Activated T-cell treated with anti-CD3 and anti-CD28 coated beads, Interleukin-2, amount 50 U/mL, for 48 hours (primary cell): ENCODE results near the gene MTREX.

Experiments used
- DNase-seq, 2 experiments: peaks; one replicate each; pipeline ENCODE4 v3.0.0-alpha.2; 2020

The MTREX gene

GRCh38 chr5:55385846-55386245 is 78.1 kb downstream of the MTREX start:
- DNase-seq = no peak

GRCh38 chr5:55386356-55386755 is 78.6 kb downstream of the MTREX start:
- DNase-seq = no peak

- no peak for DNase-seq
Measured at GRCh38 chr5:55387865-55388264, 80.1 kb downstream of the MTREX start.

GRCh38 chr5:55391707-55392106 is 83.9 kb downstream of the MTREX start:
- DNase-seq = no peak

DNA sequence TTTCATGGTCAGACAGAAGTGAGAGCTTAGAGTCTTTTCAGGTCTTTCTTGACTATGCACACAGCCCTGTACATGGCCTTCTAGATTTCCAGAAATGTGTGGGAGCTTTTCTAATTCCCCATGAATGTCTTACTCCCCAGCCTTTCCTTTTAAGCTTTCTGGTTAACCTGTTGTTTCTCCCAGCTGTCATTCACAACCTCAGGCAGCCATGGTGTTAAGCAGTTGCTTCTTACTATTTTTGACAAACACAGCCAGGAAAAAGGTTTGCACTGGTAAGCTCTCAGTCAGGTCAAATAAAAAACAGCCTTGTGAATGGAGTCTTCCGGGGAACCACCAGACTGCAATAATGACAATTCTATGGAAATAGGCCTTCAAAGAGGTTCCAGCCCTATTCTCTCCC is 84.9 kb downstream of the MTREX start:
- no peak for DNase-seq

- DNase-seq = no peak
Measured at GRCh38 chr5:55393501-55394175, 85.8 kb downstream of the MTREX start.

- DNase-seq = no peak
Measured at GRCh38 chr5:55402199-55402598, 94.4 kb downstream of the MTREX start.

- DNase-seq = no peak
Measured at GRCh38 chr5:55406292-55406691, 98.5 kb downstream of the MTREX start.

DNA sequence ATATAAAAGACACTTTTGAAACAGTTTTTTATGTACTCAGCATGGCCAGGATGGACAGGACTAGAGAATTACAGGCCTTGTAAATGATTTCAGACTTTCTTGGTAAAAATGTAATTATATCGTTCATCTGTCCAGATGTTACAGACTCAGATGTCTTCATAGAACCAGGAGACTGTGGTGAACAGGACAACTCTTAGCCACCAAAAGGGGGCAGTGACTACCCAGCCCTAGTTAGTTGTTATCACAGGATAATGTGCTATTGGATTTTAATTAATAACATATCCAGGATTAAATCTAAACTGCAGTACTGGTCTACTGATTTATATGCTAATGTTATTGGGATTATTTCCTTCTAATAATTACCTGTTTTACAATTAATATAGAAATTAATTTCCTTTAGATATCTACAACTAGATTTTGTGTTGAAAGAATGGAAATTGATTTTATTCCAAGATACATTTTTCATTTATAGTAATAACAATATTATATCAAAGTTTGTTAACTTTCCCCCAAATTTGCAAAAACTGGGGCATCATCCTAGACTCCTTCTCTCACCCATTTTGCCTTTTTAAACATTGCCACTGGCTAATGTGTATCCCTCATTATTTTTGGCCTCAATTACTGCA is 99.4 kb downstream of the MTREX start:
- no peak for DNase-seq

DNA sequence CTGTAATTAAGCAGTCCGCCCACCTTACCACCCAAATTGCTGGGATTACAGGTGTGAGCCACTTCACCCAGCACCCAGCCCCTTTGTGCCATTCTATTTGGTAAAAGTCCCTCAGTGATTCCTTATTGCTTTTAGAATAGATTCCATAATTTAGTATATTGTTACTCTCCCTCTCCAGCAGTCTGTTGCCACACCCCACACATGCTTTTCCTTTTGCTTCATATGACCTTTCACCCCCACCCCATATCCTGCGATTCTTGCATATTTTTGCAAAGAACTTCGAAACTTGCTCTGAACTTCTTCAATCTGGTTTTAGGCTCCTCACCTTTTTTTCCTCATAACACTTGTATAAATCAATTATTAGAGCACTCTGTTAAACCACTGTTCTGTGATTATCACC is 100.2 kb downstream of the MTREX start:
- DNase-seq = no peak

- no peak for DNase-seq
Measured at GRCh38 chr5:55409775-55410174, 102.0 kb downstream of the MTREX start.

GRCh38 chr5:55410845-55411244 is 103.1 kb downstream of the MTREX start:
- no peak for DNase-seq

- DNase-seq = no peak
Measured at GRCh38 chr5:55411876-55412275, 104.1 kb downstream of the MTREX start.

DNA sequence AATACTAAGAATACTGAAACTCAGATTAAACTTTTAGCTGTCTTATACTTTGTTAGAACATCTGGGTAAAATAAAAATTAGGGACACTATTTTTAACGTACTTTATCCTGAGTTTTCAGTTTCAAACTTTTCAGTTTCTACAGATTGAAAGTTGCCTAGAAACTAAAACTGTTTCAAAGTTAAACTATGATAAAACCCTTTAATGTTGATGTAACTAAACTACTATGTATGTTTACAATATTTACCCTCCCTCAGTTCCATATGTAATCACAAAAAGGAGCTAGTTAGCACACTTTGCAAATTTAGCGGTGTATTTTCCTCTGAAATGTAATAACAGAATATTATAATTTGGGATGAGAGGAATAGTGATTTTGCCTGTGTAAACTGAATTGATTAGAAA is 105.9 kb downstream of the MTREX start:
- DNase-seq = no peak

- DNase-seq = no peak
Measured at GRCh38 chr5:55415071-55415470, 107.3 kb downstream of the MTREX start.

DNA sequence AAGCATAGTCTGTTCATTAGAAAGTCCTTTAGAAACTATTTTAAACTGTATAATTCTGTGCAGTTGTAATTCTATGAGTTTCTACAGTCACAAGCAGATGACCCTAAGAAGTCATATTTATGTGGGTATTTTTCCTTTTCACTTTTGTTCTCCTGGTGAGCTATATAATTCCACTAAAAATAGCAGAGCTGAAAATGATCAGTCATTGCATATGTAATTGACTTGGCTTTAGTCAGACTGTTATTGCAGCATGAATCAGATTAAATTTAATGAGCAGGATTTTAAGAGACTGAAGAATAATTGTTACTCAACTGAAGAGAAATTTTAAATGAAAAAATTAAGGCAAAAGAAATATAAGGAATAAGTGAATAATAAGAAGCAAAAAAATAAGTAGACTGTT is 108.5 kb downstream of the MTREX start:
- no peak for DNase-seq

GRCh38 chr5:55418994-55419968 is 111.5 kb downstream of the MTREX start:
- DNase-seq = no peak

DNA sequence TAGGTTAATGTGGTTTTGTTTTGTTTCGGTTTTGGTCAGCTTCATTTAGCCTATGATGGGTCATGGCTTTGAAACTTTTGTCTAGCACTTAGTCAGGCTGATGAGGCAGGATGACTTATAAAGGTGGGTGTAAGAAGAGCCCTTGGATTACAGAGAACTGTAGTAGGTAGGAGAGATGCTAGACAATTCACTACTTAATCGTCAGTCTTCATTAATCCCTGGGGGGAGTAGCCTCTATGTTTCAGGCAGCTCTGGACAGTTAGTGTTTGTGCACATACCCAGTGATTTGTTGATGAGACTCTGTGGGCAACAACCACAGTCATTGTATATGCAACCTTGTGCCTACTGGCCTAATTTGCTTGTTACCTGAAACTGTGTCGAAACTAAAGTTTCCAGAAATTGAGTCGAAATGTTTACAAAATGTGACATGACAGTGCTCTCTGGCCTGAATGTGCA is 113.3 kb downstream of the MTREX start:
- DNase-seq = peak; percentile 51

DNA sequence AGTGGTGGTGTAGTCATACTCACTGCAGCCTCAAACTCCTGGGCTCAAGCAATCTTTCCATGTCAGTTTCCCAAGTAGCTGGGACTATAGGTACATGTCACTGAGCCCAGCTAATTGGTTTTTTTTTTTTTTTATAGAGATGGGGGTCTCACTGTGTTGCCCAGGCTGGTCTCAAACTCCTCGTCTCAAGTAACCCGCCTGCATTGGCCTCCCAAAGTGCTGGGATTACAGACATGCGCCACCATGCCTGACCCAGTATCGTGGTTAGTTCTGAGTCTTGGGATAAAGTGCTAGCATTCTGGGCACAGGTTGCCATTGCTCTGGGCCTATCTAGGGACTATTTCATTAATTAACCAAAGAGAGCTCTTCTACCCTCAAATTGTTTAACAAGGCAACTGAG is 118.7 kb downstream of the MTREX start:
- DNase-seq = no peak

GRCh38 chr5:55427157-55427556 is 119.4 kb downstream of the MTREX start:
- no peak for DNase-seq

DNA sequence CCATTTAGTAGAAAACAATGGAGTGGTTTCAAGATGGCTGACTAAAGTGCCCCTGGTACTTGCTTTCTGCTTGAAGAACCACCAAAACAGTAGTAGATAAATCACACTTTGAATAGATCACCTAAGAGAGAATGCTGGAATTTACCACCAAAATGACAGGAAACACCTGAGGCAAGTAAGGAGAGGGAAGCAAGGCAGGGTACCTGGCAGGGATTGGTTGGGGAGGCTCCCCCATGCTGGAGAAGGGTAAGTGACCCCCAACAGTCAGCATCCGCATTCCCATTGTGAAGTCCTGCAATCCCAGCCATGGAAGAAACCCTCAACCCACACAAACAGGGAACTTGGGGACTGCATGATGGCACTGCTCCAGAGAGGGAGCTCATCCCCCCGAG is 121.4 kb downstream of the MTREX start:
- no peak for DNase-seq

- no peak for DNase-seq
Measured at GRCh38 chr5:55429613-55430253, 121.9 kb downstream of the MTREX start.

DNA sequence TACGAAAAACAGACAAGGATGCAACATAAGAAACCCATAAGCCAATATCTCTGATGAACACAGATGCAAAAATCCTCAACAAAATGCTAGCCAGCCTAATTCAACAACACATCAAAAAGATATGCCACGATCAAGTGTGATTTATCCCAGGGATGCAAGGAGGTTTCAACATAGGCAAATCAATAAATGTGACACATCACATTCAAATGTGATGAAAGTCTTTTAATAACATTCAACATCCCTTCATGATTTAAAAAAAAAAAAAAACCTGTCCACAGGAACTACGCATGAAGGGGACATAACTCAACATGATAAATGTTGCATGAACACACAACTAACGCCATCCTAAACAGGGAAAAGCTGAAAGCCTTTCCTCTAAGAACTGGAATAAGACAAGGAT is 124.8 kb downstream of the MTREX start:
- no peak for DNase-seq
